ENCODE data around the gene GLS.

GLS gene

GRCh38 chr2:191012845-191013681 lies 132.4 kb downstream of the GLS start:
- no peak for DNase-seq (ENCODE audit: low read depth in 3 of 3)

GRCh38 chr2:191013682-191013931 lies 133.0 kb downstream of the GLS start:
- DNase-seq (ENCODE audit: low read depth in 3 of 3) = no peak

DNA sequence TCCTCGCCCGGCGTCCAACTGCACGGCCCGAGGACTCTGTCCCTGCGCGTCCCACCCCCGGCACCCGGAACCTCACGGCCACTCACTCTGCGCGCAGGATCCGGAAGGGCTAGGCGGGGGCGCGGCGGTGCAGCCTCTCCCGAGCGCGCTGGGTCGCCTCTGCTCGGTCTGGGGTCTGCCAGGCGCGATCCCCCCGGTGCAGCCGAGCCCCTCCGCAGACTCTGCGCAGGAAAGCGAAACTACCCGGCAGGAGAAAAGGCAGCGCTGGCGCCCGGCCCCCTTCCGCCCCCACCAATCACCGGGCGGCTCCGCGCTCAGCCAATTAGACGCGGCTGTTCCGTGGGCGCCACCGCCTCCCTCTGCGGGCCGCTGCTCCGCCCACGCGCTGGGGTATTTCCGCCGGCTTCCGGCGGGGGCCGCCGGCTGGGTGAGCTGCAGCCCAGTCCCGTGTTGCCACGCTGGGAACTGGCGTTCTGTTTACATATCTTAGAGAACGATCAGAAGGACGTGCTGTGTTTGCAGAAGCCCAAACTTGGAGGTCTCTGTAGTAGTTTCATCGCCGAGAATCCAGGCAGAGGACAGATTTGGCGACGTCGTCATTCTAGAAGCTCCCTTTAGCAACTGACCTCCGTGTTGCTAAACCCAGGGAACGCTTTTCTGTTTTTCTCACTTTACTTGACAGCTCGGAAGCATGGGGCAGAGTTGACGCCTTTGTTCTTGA lies 133.5 kb downstream of the GLS start, which contains the start of gene STAT1:
TSS of gene STAT1 (minus strand) at position 240 of the 721 bp plus-strand sequence. CDS start 4,168 bp downstream, outside the sequence.
- DNase-seq (ENCODE audit: low read depth in 3 of 3) = peak; percentile 91 to 95 (median 93)

- DNase-seq (ENCODE audit: low read depth in 3 of 3) = no peak
These were observed 134.0 kb downstream of the GLS start for GRCh38 chr2:191014653-191015020.
